Stomach (tissue), 4 donors: Measurements from ENCODE around the gene PTGDR2.
A peak's percentile ranks its signal among the peaks of the same experiment; 100 is the strongest.

Experiments used
- EP300 ChIP-seq: sonication (generic); formaldehyde crosslinking; IDR thresholded peaks from one replicate; pipeline ENCODE4 v1.6.1; 2017; ENCODE audit warnings: antibody characterized with exemption
- POLR2A ChIP-seq, 4 donors: fragments of 450-650 bp; IDR thresholded peaks; one replicate each; pipeline ENCODE4 v1.6.1; 2016; ENCODE audit warnings: antibody characterized with exemption in 4 of 4, control low read depth in 2 of 4, mild to moderate bottlenecking in 1 of 4, moderate library complexity in 1 of 4
- POLR2AphosphoS5 ChIP-seq, 3 donors: sonication (generic); formaldehyde crosslinking; IDR thresholded peaks; one replicate each; pipeline ENCODE4 v1.6.1; 2016; ENCODE audit warnings: antibody characterized with exemption in 3 of 3
- TF ChIP-seq, protein P1 (sequence below), 7 experiments: fragments of 450-650 bp in 4 of 7; fragments of 200-600 bp in 3 of 7; sonication (generic) in 3 of 7; IDR thresholded peaks; one replicate each; pipeline ENCODE4 v1.5.1; 2016 to 2019; ENCODE audit warnings: antibody characterized with exemption in 7 of 7, control low read depth in 2 of 7, mild to moderate bottlenecking in 1 of 7

GRCh38 chr11:60841797-60842667 lies 13.7 kb downstream of the PTGDR2 start, which contains the start of gene CCDC86:
- TF ChIP-seq, protein P1, sequence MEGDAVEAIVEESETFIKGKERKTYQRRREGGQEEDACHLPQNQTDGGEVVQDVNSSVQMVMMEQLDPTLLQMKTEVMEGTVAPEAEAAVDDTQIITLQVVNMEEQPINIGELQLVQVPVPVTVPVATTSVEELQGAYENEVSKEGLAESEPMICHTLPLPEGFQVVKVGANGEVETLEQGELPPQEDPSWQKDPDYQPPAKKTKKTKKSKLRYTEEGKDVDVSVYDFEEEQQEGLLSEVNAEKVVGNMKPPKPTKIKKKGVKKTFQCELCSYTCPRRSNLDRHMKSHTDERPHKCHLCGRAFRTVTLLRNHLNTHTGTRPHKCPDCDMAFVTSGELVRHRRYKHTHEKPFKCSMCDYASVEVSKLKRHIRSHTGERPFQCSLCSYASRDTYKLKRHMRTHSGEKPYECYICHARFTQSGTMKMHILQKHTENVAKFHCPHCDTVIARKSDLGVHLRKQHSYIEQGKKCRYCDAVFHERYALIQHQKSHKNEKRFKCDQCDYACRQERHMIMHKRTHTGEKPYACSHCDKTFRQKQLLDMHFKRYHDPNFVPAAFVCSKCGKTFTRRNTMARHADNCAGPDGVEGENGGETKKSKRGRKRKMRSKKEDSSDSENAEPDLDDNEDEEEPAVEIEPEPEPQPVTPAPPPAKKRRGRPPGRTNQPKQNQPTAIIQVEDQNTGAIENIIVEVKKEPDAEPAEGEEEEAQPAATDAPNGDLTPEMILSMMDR (IDR thresholded peaks at IDR 0.05) = peak in 1 of 7 experiments; percentile 21
- TF ChIP-seq POLR2AphosphoS5 (IDR thresholded peaks at IDR 0.05) (peak; percentile 74 to 97 (median 93)), EP300 (no peak), POLR2A (IDR thresholded peaks at IDR 0.05) (no peak)
